H1 (cell line): ENCODE results near the gene METTL22. TPM values are rescaled to one million over a fixed set of nuclear protein-coding genes. Genes with fewer than 3 reads are reported as not detected.

Source experiments
- CTCF ChIA-PET: fragments of 300-600 bp; sonication (Branson Sonifier 250); formaldehyde crosslinking; loops from one replicate; lab custom pipeline; 2021; ENCODE audit not compliant: partially characterized antibody; lab: Charles Lee
- POLR2A ChIA-PET: fragments of 300-600 bp; sonication (Branson Sonifier 250); formaldehyde crosslinking; loops from one replicate; lab custom pipeline; 2021; ENCODE audit warnings: inconsistent platforms; ENCODE audit not compliant: partially characterized antibody; lab: Charles Lee
- DNase-seq, 2 experiments: peaks; one replicate each; pipeline versions ENCODE4 v3.0.0 to v3.0.0-alpha.2; 2010 to 2022; ENCODE audit warnings: low spot score in 2 of 2, low read depth in 1 of 2, mixed read lengths in 1 of 2
- FAIRE-seq: peaks from 2 replicates; lab custom pipeline; 2011; peaks lifted over from hg19 to GRCh38; lab: Jason Lieb, UNC
- H2AFZ ChIP-seq: 2 replicates; pipeline ENCODE4 v1.8.1; 2012; ENCODE audit warnings: low read length, inconsistent platforms
- H2AK5ac ChIP-seq: 2 replicates; pipeline ENCODE4 v1.6.1; 2013; ENCODE audit warnings: low read depth, low read length
- H2BK120ac ChIP-seq: replicated peaks from 2 replicates; pipeline ENCODE3; 2013; ENCODE audit warnings: low read depth, low read length, inconsistent platforms
- H2BK12ac ChIP-seq: 2 replicates; pipeline ENCODE4 v1.6.1; 2013; ENCODE audit warnings: low read depth, low read length
- H2BK15ac ChIP-seq: 2 replicates; pipeline ENCODE4 v1.6.1; 2013; ENCODE audit warnings: low read length
- H2BK20ac ChIP-seq: 2 replicates; pipeline ENCODE4 v1.6.1; 2013; ENCODE audit warnings: low read length
- H2BK5ac ChIP-seq: 2 replicates; pipeline ENCODE4 v1.6.1; 2013; ENCODE audit warnings: low read depth, low read length
- H3K14ac ChIP-seq: 2 replicates; pipeline ENCODE4 v1.6.1; 2013; ENCODE audit warnings: inconsistent platforms; ENCODE audit not compliant: insufficient read length
- H3K18ac ChIP-seq: 2 replicates; pipeline ENCODE4 v1.6.1; 2013; ENCODE audit warnings: low read length; ENCODE audit errors: extremely low read depth
- H3K23ac ChIP-seq: 2 replicates; pipeline ENCODE4 v1.6.1; 2013; ENCODE audit warnings: inconsistent platforms; ENCODE audit not compliant: insufficient read length
- H3K23me2 ChIP-seq: 2 replicates; pipeline ENCODE4 v1.6.1; 2013; ENCODE audit warnings: low read depth, low read length
- H3K27ac ChIP-seq: 2 replicates; pipeline ENCODE4 v1.6.1; 2011; ENCODE audit warnings: low read depth, low read length, inconsistent platforms
- H3K27me3 ChIP-seq, 4 experiments: replicated peaks in 1 of 4; 1 replicate in 1 of 4; 2 replicates in 3 of 4; pipeline versions ENCODE4 v1.6.1 to v1.8.1; 2011 to 2013; ENCODE audit warnings: low read length in 3 of 4, mild to moderate bottlenecking in 3 of 4, inconsistent platforms in 2 of 4, mixed read lengths in 2 of 4, moderate library complexity in 1 of 4; ENCODE audit not compliant: control insufficient read depth in 3 of 4, insufficient read depth in 3 of 4; ENCODE audit errors: extremely low read depth in 1 of 4
- H3K36me3 ChIP-seq, 4 experiments: 2 replicates each; pipeline versions ENCODE4 v1.6.1 to v1.8.1; 2011 to 2013; ENCODE audit warnings: mild to moderate bottlenecking in 4 of 4, low read length in 3 of 4, moderate library complexity in 2 of 4, control low read depth in 1 of 4, inconsistent platforms in 1 of 4; ENCODE audit not compliant: insufficient read depth in 4 of 4, control insufficient read depth in 2 of 4
- H3K4ac ChIP-seq: replicated peaks from 2 replicates; pipeline ENCODE3; 2013; ENCODE audit warnings: low read length, low read depth, mixed read lengths, inconsistent platforms; ENCODE audit not compliant: insufficient read length
- H3K4me1 ChIP-seq, 4 experiments: replicated peaks in 1 of 4; 1 replicate in 1 of 4; 2 replicates in 3 of 4; pipeline versions ENCODE4 v1.6.1 to v1.8.1; 2011 to 2013; ENCODE audit warnings: low read length in 3 of 4, inconsistent platforms in 2 of 4, mixed read lengths in 1 of 4; ENCODE audit not compliant: insufficient read depth in 4 of 4, control insufficient read depth in 3 of 4
- H3K4me2 ChIP-seq, 2 experiments: 2 replicates each; pipeline versions ENCODE4 v1.6.1 to v1.8.1; 2011 to 2013; ENCODE audit warnings: low read depth in 2 of 2, low read length in 2 of 2, control low read depth in 1 of 2, inconsistent platforms in 1 of 2, mild to moderate bottlenecking in 1 of 2; ENCODE audit not compliant: insufficient read depth in 1 of 2
- H3K4me3 ChIP-seq, 4 experiments: fragments of 200-600, 300-600 bp in 1 of 4; sonication (generic), shearing (Covaris generic), sonication (Bioruptor Twin) in 1 of 4; 2 replicates each; pipeline versions ENCODE4 v1.5.1 to v1.8.1; 2011 to 2016; ENCODE audit warnings: low read length in 4 of 4, low read depth in 3 of 4, control low read depth in 2 of 4, inconsistent platforms in 2 of 4, mild to moderate bottlenecking in 2 of 4, mixed read lengths in 1 of 4, moderate library complexity in 1 of 4; ENCODE audit not compliant: insufficient read depth in 2 of 4; ENCODE audit errors: extremely low read depth in 1 of 4
- H3K56ac ChIP-seq: replicated peaks from 2 replicates; pipeline ENCODE3; 2013; ENCODE audit warnings: low read depth, mild to moderate bottlenecking, mixed read lengths, low read length, inconsistent platforms; ENCODE audit not compliant: insufficient read length
- H3K79me1 ChIP-seq: 2 replicates; pipeline ENCODE4 v1.6.1; 2013; ENCODE audit warnings: low read depth, low read length, control low read depth
- H3K79me2 ChIP-seq, 2 experiments: 2 replicates each; pipeline versions ENCODE4 v1.6.1 to v1.8.1; 2012 to 2013; ENCODE audit warnings: low read length in 2 of 2, mild to moderate bottlenecking in 2 of 2, inconsistent platforms in 1 of 2; ENCODE audit not compliant: insufficient read depth in 2 of 2, control insufficient read depth in 1 of 2
- H3K9ac ChIP-seq, 4 experiments: replicated peaks in 1 of 4; 1 replicate in 1 of 4; 2 replicates in 3 of 4; pipeline versions ENCODE4 v1.6.1 to v1.8.1; 2011 to 2013; ENCODE audit warnings: low read depth in 3 of 4, low read length in 3 of 4, control low read depth in 2 of 4, mild to moderate bottlenecking in 2 of 4, moderate library complexity in 2 of 4, inconsistent platforms in 1 of 4; ENCODE audit errors: extremely low read depth in 1 of 4
- H3K9me3 ChIP-seq, 2 experiments: 2 replicates each; pipeline versions ENCODE4 v1.6.1 to v1.8.1; 2012 to 2013; ENCODE audit warnings: mild to moderate bottlenecking in 2 of 2, moderate library complexity in 2 of 2, control low read depth in 1 of 2, inconsistent platforms in 1 of 2, low read depth in 1 of 2, low read length in 1 of 2, mixed read lengths in 1 of 2; ENCODE audit not compliant: insufficient read depth in 2 of 2
- H4K20me1 ChIP-seq, 2 experiments: replicated peaks in 1 of 2; 2 replicates each; pipeline versions ENCODE3 to v1.8.1; 2011 to 2013; ENCODE audit warnings: inconsistent platforms in 2 of 2, low read length in 2 of 2, mild to moderate bottlenecking in 1 of 2; ENCODE audit not compliant: insufficient read depth in 2 of 2, control insufficient read depth in 1 of 2
- H4K5ac ChIP-seq: 2 replicates; pipeline ENCODE4 v1.6.1; 2013; ENCODE audit warnings: low read length, low read depth, mixed read lengths, inconsistent platforms; ENCODE audit not compliant: insufficient read length
- H4K8ac ChIP-seq: 2 replicates; pipeline ENCODE4 v1.8.0; 2013; ENCODE audit warnings: mild to moderate bottlenecking, moderate library complexity, low read length, inconsistent platforms; ENCODE audit not compliant: insufficient read depth; ENCODE audit errors: extremely low read depth
- H4K91ac ChIP-seq: replicated peaks from 2 replicates; pipeline ENCODE3; 2013; ENCODE audit warnings: low read length, mixed read lengths, inconsistent platforms; ENCODE audit not compliant: insufficient read length
- BRCA1 ChIP-seq: IDR thresholded peaks from 2 replicates; pipeline ENCODE4 v1.6.1; 2012; ENCODE audit warnings: low read depth, low read length, improper control_type of control experiment
- CBX5 ChIP-seq: fragments of 300-800, 300-1000 bp; sonication (generic); IDR thresholded peaks from 2 replicates; pipeline ENCODE4 v1.7.1; 2016; ENCODE audit warnings: antibody characterized with exemption, low read length, low read depth
- CHD1 ChIP-seq: IDR thresholded peaks from 2 replicates; pipeline ENCODE4 v1.6.1; 2012; ENCODE audit warnings: low read depth, low read length, improper control_type of control experiment
- CREB1 ChIP-seq: IDR thresholded peaks from 2 replicates; pipeline ENCODE4 v1.6.1; 2012; ENCODE audit warnings: inconsistent platforms
- CTBP2 ChIP-seq: IDR thresholded peaks from 2 replicates; pipeline ENCODE4 v1.7.0; 2011; ENCODE audit warnings: borderline replicate concordance, mild to moderate bottlenecking, moderate library complexity, mixed read lengths, low read length; ENCODE audit not compliant: insufficient read depth, insufficient read length
- EZH2 ChIP-seq: fragments of 200-600 bp; sonication (generic); IDR thresholded peaks from 2 replicates; pipeline ENCODE4 v1.7.1; 2012; ENCODE audit warnings: low read depth, mild to moderate bottlenecking, moderate library complexity, low read length, inconsistent platforms; ENCODE audit not compliant: severe bottlenecking
- KDM1A ChIP-seq: fragments of 200-600, 300-600 bp; sonication (generic); IDR thresholded peaks from 2 replicates; pipeline ENCODE4 v1.7.1; 2016; ENCODE audit warnings: mild to moderate bottlenecking, low read length, borderline replicate concordance
- MAFK ChIP-seq: IDR thresholded peaks from 2 replicates; pipeline ENCODE4 v1.6.1; 2012; ENCODE audit warnings: low read depth, mild to moderate bottlenecking, improper control_type of control experiment, low read length
- PHF8 ChIP-seq: fragments of 200-600 bp; sonication (generic); conservative IDR thresholded peaks from 2 replicates; pipeline ENCODE4 v1.7.1; 2012; ENCODE audit warnings: low read depth, mild to moderate bottlenecking, inconsistent platforms, low read length, moderate library complexity
- POU5F1 ChIP-seq: IDR thresholded peaks from 2 replicates; pipeline ENCODE4 v1.6.1; 2011; ENCODE audit warnings: low read depth, mild to moderate bottlenecking, low read length, moderate library complexity
- SIRT6 ChIP-seq: IDR thresholded peaks from one replicate; pipeline ENCODE4 v1.7.1; 2012; ENCODE audit warnings: low read length, inconsistent platforms
- SP2 ChIP-seq: IDR thresholded peaks from 2 replicates; pipeline ENCODE4 v1.6.1; 2012; ENCODE audit warnings: mild to moderate bottlenecking, low read length, inconsistent platforms
- SRF ChIP-seq: IDR thresholded peaks from 2 replicates; pipeline ENCODE4 v1.6.1; 2011; ENCODE audit warnings: mild to moderate bottlenecking, low read depth, low read length, moderate library complexity
- SUZ12 ChIP-seq: fragments of 200-600 bp; sonication (generic); IDR thresholded peaks from 2 replicates; pipeline ENCODE4 v1.6.1; 2012; ENCODE audit warnings: mild to moderate bottlenecking, inconsistent platforms, low read length, moderate library complexity, mixed read lengths
- TAF1 ChIP-seq: IDR thresholded peaks from 2 replicates; pipeline ENCODE4 v1.6.1; 2011; ENCODE audit warnings: mild to moderate bottlenecking, low read depth, low read length
- WGBS, 2 experiments: shearing (Covaris generic) in 1 of 2; methylation state at CpG; one replicate each; pipeline versions ENCODE4 v1.1.6 to v1.1.7; 2013 to 2015; ENCODE audit warnings: low lambda C conversion rate in 2 of 2, mixed read lengths in 2 of 2, inconsistent platforms in 1 of 2, low coverage in 1 of 2, missing lambda C conversion rate in 1 of 2; ENCODE audit not compliant: insufficient replicate concordance in 2 of 2, insufficient coverage in 1 of 2, insufficient read length in 1 of 2; ENCODE audit errors: extremely low coverage in 1 of 2, missing lambda C conversion rate in 1 of 2; 5-methylcytosine and 5-hydroxymethylcytosine counted together
- polyA plus RNA-seq, 7 experiments: library from polyadenylated mRNA; depleted of rRNA in 3 of 7; stranded (reverse) in 5 of 7; unstranded in 2 of 7; fragments of >200 nt in 5 of 7; fragments of 200-250 nt in 2 of 7; gene quantifications; 1 replicate in 5 of 7; 2 replicates in 1 of 7; 4 replicates in 1 of 7; pipeline versions ENCODE4 v1.2.1 to v1.2.3, GENCODE V29; 2011 to 2013; ENCODE audit warnings: missing spikeins in 2 of 7, mixed read lengths in 2 of 7
- total RNA-seq: library from RNA; stranded (reverse); fragmentation: NEBNext Ultra II Directional; extraction: Animal tissue kit (Norgen Biotek cat#: 25700); gene quantifications from 2 replicates; pipeline ENCODE4 v1.2.1, GENCODE V29; 2021

The METTL22 gene
- total and polyA plus RNA-seq, 2 of the 8 experiments (the other 6 are each of a cell fraction or from before 2014, with no cell fraction given) = 56.7 to 85.2 TPM

DNA sequence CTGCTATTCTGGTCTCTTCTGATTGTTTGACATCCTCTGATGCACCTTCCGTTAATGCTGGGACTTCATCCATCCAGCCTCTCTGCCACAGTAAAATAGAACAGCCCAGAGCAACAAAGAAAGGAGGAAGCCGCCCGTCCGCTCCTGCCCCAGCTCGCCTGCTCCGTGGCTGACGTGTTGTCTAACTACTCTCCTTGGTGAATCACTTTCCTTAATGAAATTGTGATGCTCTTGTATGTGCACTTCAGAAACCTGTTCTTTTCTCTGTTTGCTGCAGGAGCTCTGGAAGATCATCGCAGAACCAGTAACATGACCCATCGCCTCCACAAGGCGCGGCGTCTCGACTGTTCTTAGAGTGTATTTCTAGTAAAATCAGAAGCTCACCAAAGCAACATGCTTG lies 24.3 kb downstream of the METTL22 start:
- 92% methylated on average over 13 of the region's 13 CpGs; no CpG with 5 or more reads in 1 of the 2 experiments for WGBS, 2 experiments
- Histone ChIP-seq H2AK5ac (no peak overlapping the region), H4K8ac (no peak overlapping the region), H4K20me1 (peaks cover 3 to 4% of the 10 kb centered on the region in 2 experiments), H2BK5ac (no peak overlapping the region), H2AFZ (no peak overlapping the region), H4K91ac (no peak overlapping the region), H3K23ac (no peak overlapping the region), H2BK20ac (no peak overlapping the region), H2BK15ac (no peak overlapping the region), H4K5ac (no peak overlapping the region)
- DNase-seq = no peak
- ChIA-PET CTCF (interaction anchor here (0.6 to 7.7 kb wide), 6 partner anchors 8 to 225 kb away, joined by 3 to 63 read pairs (median 4); no protein-coding TSS in a partner anchor), POLR2A (interaction anchor here (1.3 to 2.6 kb wide), 3 partner anchors 11 to 18 kb away, joined by 3 to 10 read pairs (median 8); no protein-coding TSS in a partner anchor)
- TF ChIP-seq POU5F1 (no peak), PHF8 (no peak), CTBP2 (no peak), BRCA1 (no peak), SIRT6 (no peak), CBX5 (no peak), SUZ12 (no peak), KDM1A (no peak), CHD1 (no peak), EZH2 (no peak), TAF1 (no peak), MAFK (no peak), SRF (no peak), SP2 (no peak), CREB1 (no peak)
- TF ChIP-seq, all 59 proteins: peak for 0
- Histone ChIP-seq H3K14ac (no peak overlapping the region), H3K27me3 (no peaks in the 10 kb centered on the region), H3K18ac (no peak overlapping the region), H3K36me3 (peaks cover 34 to 76% (median 67%) of the 10 kb centered on the region in 4 experiments), H3K4me3 (no peak overlapping the region), H3K9ac (no peak overlapping the region), H2BK120ac (no peak overlapping the region), H3K79me1 (no peaks in the 10 kb centered on the region), H3K4ac (no peak overlapping the region), H2BK12ac (no peak overlapping the region), H3K4me2 (no peak overlapping the region), H3K27ac (no peak overlapping the region), H3K9me3 (no peaks in the 10 kb centered on the region), H3K79me2 (no peaks in the 10 kb centered on the region), H3K4me1 (no peaks in the 10 kb centered on the region), H3K23me2 (no peaks in the 10 kb centered on the region; the same call in 1 of the 2 replicates), H3K56ac (no peak overlapping the region)
- FAIRE-seq = no peak
